NCI-H345 (cell line): ENCODE data around the gene PCGF2.

Experiments
- DNase-seq: peaks from one replicate; lab custom pipeline; 2025; lab: John Stamatoyannopoulos, UW

PCGF2 gene

GRCh38 chr17:38751144-38751807 is 3.1 kb upstream of the PCGF2 start:
- peak; percentile 64 for DNase-seq

- peak; percentile 71 for DNase-seq
Observed at GRCh38 chr17:38750312-38751121, 2.4 kb upstream of the PCGF2 start.

- no peak for DNase-seq
Observed at GRCh38 chr17:38750044-38750311, 1.8 kb upstream of the PCGF2 start.

- DNase-seq, result peak; percentile 67
Observed at GRCh38 chr17:38749223-38750043, 1.3 kb upstream of the PCGF2 start.

- DNase-seq, result peak; percentile 54
Observed at GRCh38 chr17:38748892-38749222, 721 bp upstream of the PCGF2 start.

GRCh38 chr17:38747463-38748148 is 530 bp downstream of the PCGF2 start:
- DNase-seq, result peak; percentile 57

- DNase-seq, result no peak
Observed at GRCh38 chr17:38746849-38747462, 1.2 kb downstream of the PCGF2 start.

- no peak for DNase-seq
Observed at GRCh38 chr17:38746004-38746848, 1.9 kb downstream of the PCGF2 start.

- peak; percentile 93 for DNase-seq
Observed at GRCh38 chr17:38745545-38745944, 2.6 kb downstream of the PCGF2 start.

GRCh38 chr17:38743556-38744171 is 4.5 kb downstream of the PCGF2 start:
- peak; percentile 77 for DNase-seq

- DNase-seq, result peak; percentile 39
Observed at GRCh38 chr17:38742411-38743308, 5.5 kb downstream of the PCGF2 start.

- no peak for DNase-seq
Observed at GRCh38 chr17:38741921-38742410, 6.2 kb downstream of the PCGF2 start.

GRCh38 chr17:38741461-38741860 is 6.7 kb downstream of the PCGF2 start:
- DNase-seq, result no peak

GRCh38 chr17:38740806-38741205 is 7.3 kb downstream of the PCGF2 start:
- no peak for DNase-seq

- DNase-seq, result no peak
Observed at GRCh38 chr17:38740044-38740443, 8.1 kb downstream of the PCGF2 start.

- no peak for DNase-seq
Observed at GRCh38 chr17:38739305-38739704, 8.8 kb downstream of the PCGF2 start.

- DNase-seq, result no peak
Observed at GRCh38 chr17:38738686-38739085, 9.4 kb downstream of the PCGF2 start.

GRCh38 chr17:38738007-38738662 is 10.0 kb downstream of the PCGF2 start:
- no peak for DNase-seq
